ENCODE data around the gene RD3L. TPM values are rescaled to one million over a fixed set of nuclear protein-coding genes. Genes with fewer than 3 reads are reported as not detected.
A peak's percentile ranks its signal among the peaks of the same experiment; 100 is the strongest.

The RD3L gene
- total and polyA plus RNA-seq, 4 donors, result 0.08 TPM; not detected in 3

- DNase-seq, result no peak
- Histone ChIP-seq H3K4me3 (no peak overlapping the region), H3K9me3 (ENCODE audit: control insufficient read depth in 4 of 4, insufficient read depth in 3 of 4, low read length in 3 of 4) (no peaks in the 10 kb centered on the region), H3K9ac (ENCODE audit: insufficient read depth in 1 of 2, low read length in 2 of 2) (no peak overlapping the region), H3K36me3 (ENCODE audit: control insufficient read depth in 4 of 4, insufficient read depth in 4 of 4, low read length in 4 of 4) (peaks cover 11 to 21% (median 17%) of the 10 kb centered on the region in 4 donors), H3K27me3 (ENCODE audit: control insufficient read depth in 3 of 3, insufficient read depth in 3 of 3, low read length in 2 of 3) (no peaks in the 10 kb centered on the region), H3K4me1 (ENCODE audit: control insufficient read depth in 5 of 5, insufficient read depth in 5 of 5, low read length in 5 of 5) (peaks cover 0 to 16% (median 0%) of the 10 kb centered on the region in 5 donors), H3K27ac (ENCODE audit: low read depth in 1 of 2, low read length in 1 of 2) (peak overlapping the region in 1 of 2 donors; percentile 59)
- WGBS, 2 donors, result 83 to 88% methylated on average over 26 of the region's 26 CpGs
- TF ChIP-seq CTCF (IDR thresholded peaks at IDR 0.05; ENCODE audit: control extremely low read depth, extremely low read depth), result no peak
- no peak for ATAC-seq (ENCODE audit: insufficient read depth, low FRiP score)
Observed at GRCh38 chr14:103909531-103910261, 32.6 kb downstream of the RD3L start.

GRCh38 chr14:103908580-103908979 is 33.7 kb downstream of the RD3L start:
- peaks cover 8 to 14% (median 11%) of the 10 kb centered on the region in 4 donors for H3K36me3 ChIP-seq (ENCODE audit: control insufficient read depth in 4 of 4, insufficient read depth in 4 of 4, low read length in 4 of 4)
- no peak overlapping the region for H3K27ac ChIP-seq (ENCODE audit: low read depth in 1 of 2, low read length in 1 of 2)
- DNase-seq, result no peak
- no peak for ATAC-seq (ENCODE audit: insufficient read depth, low FRiP score)
- H3K4me3 ChIP-seq, result no peak overlapping the region
- H3K9me3 ChIP-seq (ENCODE audit: control insufficient read depth in 4 of 4, insufficient read depth in 3 of 4, low read length in 3 of 4), result no peaks in the 10 kb centered on the region
- no peak for TF ChIP-seq CTCF (IDR thresholded peaks at IDR 0.05; ENCODE audit: control extremely low read depth, extremely low read depth)
- 92 to 93% methylated on average over 4 of the region's 4 CpGs for WGBS, 2 donors
- peaks cover 0 to 20% (median 0%) of the 10 kb centered on the region in 5 donors for H3K4me1 ChIP-seq (ENCODE audit: control insufficient read depth in 5 of 5, insufficient read depth in 5 of 5, low read length in 5 of 5)
- no peak overlapping the region for H3K9ac ChIP-seq (ENCODE audit: insufficient read depth in 1 of 2, low read length in 2 of 2)
- no peaks in the 10 kb centered on the region for H3K27me3 ChIP-seq (ENCODE audit: control insufficient read depth in 3 of 3, insufficient read depth in 3 of 3, low read length in 2 of 3)

- DNase-seq, result no peak
- WGBS, 2 donors, result 30 to 49% methylated on average over 22 of the region's 22 CpGs
- TF ChIP-seq CTCF (IDR thresholded peaks at IDR 0.05; ENCODE audit: control extremely low read depth, extremely low read depth), result no peak
- H3K4me3 ChIP-seq, result no peak overlapping the region
- no peak overlapping the region for H3K9ac ChIP-seq (ENCODE audit: insufficient read depth in 1 of 2, low read length in 2 of 2)
- H3K36me3 ChIP-seq (ENCODE audit: control insufficient read depth in 4 of 4, insufficient read depth in 4 of 4, low read length in 4 of 4), result no peaks in the 10 kb centered on the region
- H3K9me3 ChIP-seq (ENCODE audit: control insufficient read depth in 4 of 4, insufficient read depth in 3 of 4, low read length in 3 of 4), result no peaks in the 10 kb centered on the region
- H3K4me1 ChIP-seq (ENCODE audit: control insufficient read depth in 5 of 5, insufficient read depth in 5 of 5, low read length in 5 of 5), result peaks cover 0 to 20% (median 0%) of the 10 kb centered on the region in 5 donors
- no peak for ATAC-seq (ENCODE audit: insufficient read depth, low FRiP score)
- no peaks in the 10 kb centered on the region for H3K27me3 ChIP-seq (ENCODE audit: control insufficient read depth in 3 of 3, insufficient read depth in 3 of 3, low read length in 2 of 3)
- H3K27ac ChIP-seq (ENCODE audit: low read depth in 1 of 2, low read length in 1 of 2), result no peak overlapping the region
Observed at GRCh38 chr14:103905842-103906456, 36.4 kb downstream of the RD3L start.

All from lung (tissue), 12 donors.